ENCODE results near the gene PPIP5K2. TPM values are rescaled to one million over a fixed set of nuclear protein-coding genes. Genes with fewer than 3 reads are reported as not detected.
"Not testable (repeated sequence)": the region's sequence is repeated elsewhere in the genome, so short reads cannot be mapped to it uniquely, and the experiment has no call there.

Gene PPIP5K2
- total RNA-seq, 2 donors from 2014 or later = 63.5 to 70.6 TPM

GRCh38 chr5:103205991-103206700 lies 86.0 kb downstream of the PPIP5K2 start:
- no peak for ATAC-seq
- Mint-ChIP-seq H3K27me3 (no peaks in the 10 kb centered on the region), H3K4me3 (no peak overlapping the region), H3K9me3 (no peaks in the 10 kb centered on the region), H3K27ac (no peak overlapping the region), H3K4me1 (ENCODE audit: low read depth in 2 of 2) (peaks cover 4 to 16% of the 10 kb centered on the region in 2 donors), H3K36me3 (peaks cover 17% of the 10 kb centered on the region)
- no peak for DNase-seq (ENCODE audit: low spot score)

DNA sequence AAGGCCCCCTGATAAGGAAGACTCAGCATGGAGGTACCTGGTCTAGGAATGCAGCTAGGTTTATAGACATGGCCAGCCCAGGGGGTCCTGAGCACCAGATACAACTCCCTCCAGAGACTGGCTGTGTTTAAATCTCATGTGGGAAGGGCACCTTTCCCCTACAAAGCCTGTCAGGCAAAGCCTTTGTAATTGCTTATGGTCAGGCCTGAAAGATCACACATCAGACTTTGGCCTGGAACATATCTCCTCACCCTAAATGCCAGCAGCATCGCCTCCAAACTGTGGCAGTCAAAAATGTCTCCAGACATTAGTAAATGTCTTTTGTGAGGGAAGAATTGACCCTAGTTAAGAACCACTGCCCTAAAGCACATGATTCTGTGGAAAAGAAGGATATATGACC lies 86.9 kb downstream of the PPIP5K2 start:
- ATAC-seq (no peak), DNase-seq (ENCODE audit: low spot score) (no peak)
- Mint-ChIP-seq H3K4me1 (ENCODE audit: low read depth in 2 of 2) (peaks cover 10 to 25% of the 10 kb centered on the region in 2 donors), H3K27ac (no peak overlapping the region), H3K27me3 (no peaks in the 10 kb centered on the region), H3K4me3 (no peak overlapping the region), H3K36me3 (peaks cover 17% of the 10 kb centered on the region), H3K9me3 (no peaks in the 10 kb centered on the region)

DNA sequence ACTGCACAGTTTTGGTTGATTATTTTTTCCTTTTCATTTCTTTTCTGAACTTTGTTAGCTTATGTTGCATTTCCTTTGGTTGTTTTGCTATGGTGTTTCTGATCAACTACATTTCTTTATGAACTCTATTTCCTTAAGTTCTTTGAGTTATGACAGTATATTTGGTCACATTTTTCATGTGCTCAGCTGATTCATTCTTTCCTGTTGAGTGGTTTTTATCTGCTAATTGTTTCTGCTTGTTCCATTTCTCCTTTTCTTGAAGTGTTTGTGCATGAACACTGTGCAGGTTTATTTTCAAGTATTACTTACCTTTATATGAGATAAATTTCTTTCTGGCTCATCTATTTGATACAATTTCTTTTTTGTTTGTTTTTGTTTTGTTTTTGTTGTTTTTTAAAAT lies 87.6 kb downstream of the PPIP5K2 start:
- Mint-ChIP-seq H3K4me3 (no peak overlapping the region), H3K27ac (no peak overlapping the region), H3K4me1 (ENCODE audit: low read depth in 2 of 2) (peaks cover 14 to 29% of the 10 kb centered on the region in 2 donors), H3K27me3 (no peaks in the 10 kb centered on the region), H3K36me3 (peaks cover 17% of the 10 kb centered on the region), H3K9me3 (no peaks in the 10 kb centered on the region)
- DNase-seq (ENCODE audit: low spot score) (no peak), ATAC-seq (no peak)

GRCh38 chr5:103208460-103208859 lies 88.4 kb downstream of the PPIP5K2 start:
- DNase-seq (ENCODE audit: low spot score) (no peak), ATAC-seq (no peak)
- H3K27ac Mint-ChIP-seq = peak overlapping the region in 1 of 2 donors; percentile 17
- peaks cover 17% of the 10 kb centered on the region for H3K36me3 Mint-ChIP-seq
- H3K4me3 Mint-ChIP-seq = no peak overlapping the region
- H3K4me1 Mint-ChIP-seq (ENCODE audit: low read depth in 2 of 2) = peaks cover 14 to 29% of the 10 kb centered on the region in 2 donors
- no peaks in the 10 kb centered on the region for H3K27me3 Mint-ChIP-seq
- H3K9me3 Mint-ChIP-seq = no peaks in the 10 kb centered on the region

DNA sequence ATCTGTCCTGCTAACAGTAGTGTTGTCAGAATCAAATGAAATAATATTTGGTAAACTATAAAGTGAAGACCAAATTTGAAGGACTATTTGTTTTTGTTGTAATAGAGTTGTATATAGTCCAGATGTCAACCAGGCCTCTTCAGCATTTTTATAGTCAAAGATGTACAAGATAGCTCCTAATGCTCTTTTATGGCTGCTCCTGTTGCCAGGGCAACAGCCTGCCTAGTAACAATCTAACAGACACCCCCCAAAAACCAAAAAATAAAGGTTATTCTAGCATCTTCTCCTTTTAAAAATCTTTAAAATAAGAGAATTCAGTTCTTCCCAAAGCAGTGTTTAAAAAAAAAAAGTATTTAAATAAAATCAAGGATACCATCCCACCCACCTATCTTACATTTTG lies 89.0 kb downstream of the PPIP5K2 start:
- Mint-ChIP-seq H3K27me3 (no peaks in the 10 kb centered on the region), H3K27ac (peak overlapping the region in 1 of 2 donors; percentile 17), H3K9me3 (no peaks in the 10 kb centered on the region), H3K36me3 (peaks cover 17% of the 10 kb centered on the region), H3K4me1 (ENCODE audit: low read depth in 2 of 2) (peaks cover 14 to 29% of the 10 kb centered on the region in 2 donors), H3K4me3 (no peak overlapping the region)
- no peak for DNase-seq (ENCODE audit: low spot score)
- ATAC-seq = no peak

DNA sequence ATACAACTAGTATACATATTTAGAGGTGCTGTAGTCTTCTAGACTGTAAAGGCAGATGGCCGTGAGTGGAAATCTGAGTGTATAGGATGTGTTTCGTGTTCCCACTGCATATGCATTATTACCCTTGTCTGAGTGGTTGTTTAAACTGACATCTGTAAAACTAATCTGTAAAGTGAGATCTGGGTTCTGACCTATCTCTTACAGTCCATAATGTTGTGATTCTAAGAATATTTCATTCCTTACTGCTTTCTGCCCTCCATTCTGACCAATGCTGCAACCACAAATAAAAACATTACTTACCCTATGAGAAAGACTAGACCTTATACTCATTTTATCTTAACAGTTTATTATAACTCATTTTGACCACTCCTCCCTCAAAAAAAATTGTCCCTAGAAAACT lies 90.9 kb downstream of the PPIP5K2 start:
- peaks cover 14 to 30% of the 10 kb centered on the region in 2 donors for H3K4me1 Mint-ChIP-seq (ENCODE audit: low read depth in 2 of 2)
- DNase-seq (ENCODE audit: low spot score) = no peak
- H3K27ac Mint-ChIP-seq = peak overlapping the region; percentile 61 to 75
- no peaks in the 10 kb centered on the region for H3K9me3 Mint-ChIP-seq
- H3K4me3 Mint-ChIP-seq = no peak overlapping the region
- peaks cover 7% of the 10 kb centered on the region for H3K36me3 Mint-ChIP-seq
- peak in 1 of 2 donors; percentile 58 for ATAC-seq
- H3K27me3 Mint-ChIP-seq = no peaks in the 10 kb centered on the region

DNA sequence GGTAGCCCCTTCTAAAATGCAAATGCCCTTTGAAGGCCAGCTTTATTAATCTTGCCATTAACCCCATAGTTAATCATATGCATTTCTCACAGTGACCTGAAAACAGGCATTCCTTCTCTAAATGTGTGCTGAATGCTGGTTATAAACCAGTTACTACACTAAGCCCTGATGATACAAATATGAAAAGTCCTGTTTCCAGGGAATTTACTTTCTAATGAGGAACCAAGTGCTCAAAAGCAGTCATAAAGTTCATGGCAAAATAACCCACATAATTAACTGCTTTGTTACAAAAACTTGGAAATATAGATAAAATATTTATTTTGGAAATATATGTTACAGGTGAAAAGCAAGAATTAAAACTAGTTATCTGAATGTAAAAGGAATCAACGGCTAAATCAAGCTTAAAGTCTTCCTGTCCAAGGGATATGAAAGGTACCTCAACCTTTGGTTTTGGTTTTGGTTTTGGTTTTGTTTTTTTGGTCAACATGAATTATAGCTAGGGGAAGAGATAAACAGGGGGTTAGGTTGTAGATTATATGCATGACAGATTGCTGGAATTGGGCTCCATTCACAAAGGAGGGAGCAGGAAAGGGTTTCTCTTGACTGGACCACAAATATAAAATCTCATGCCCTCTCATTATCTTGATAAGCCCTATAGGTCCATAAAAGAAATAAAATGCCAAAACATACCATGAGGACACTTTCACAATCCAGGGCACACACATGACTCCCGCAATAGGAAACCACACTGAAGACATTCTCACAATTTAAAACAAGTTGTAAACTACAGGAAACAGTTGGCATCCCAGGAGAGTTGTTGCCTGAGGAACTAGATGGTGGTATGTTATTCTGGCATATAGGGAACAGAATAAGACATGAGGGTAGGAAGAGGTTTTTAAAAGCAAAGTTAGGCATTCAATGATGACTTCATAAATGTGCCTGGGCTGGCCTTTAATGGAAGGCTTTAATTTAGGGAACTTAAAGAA lies 91.8 kb downstream of the PPIP5K2 start:
- Mint-ChIP-seq H3K4me3 (peak overlapping the region; percentile 70), H3K27me3 (no peaks in the 10 kb centered on the region), H3K4me1 (ENCODE audit: low read depth in 2 of 2) (peaks cover 18 to 34% of the 10 kb centered on the region in 2 donors), H3K27ac (peak overlapping the region; percentile 61 to 75), H3K36me3 (no peaks in the 10 kb centered on the region), H3K9me3 (no peaks in the 10 kb centered on the region)
- ATAC-seq (peak; percentile 75 to 82), DNase-seq (ENCODE audit: low spot score) (no peak)

- DNase-seq (ENCODE audit: low spot score) (no peak), ATAC-seq (no peak)
- Mint-ChIP-seq H3K36me3 (no peaks in the 10 kb centered on the region), H3K27ac (peak overlapping the region in 1 of 2 donors; percentile 69), H3K27me3 (no peaks in the 10 kb centered on the region), H3K9me3 (no peaks in the 10 kb centered on the region), H3K4me3 (no peak overlapping the region), H3K4me1 (ENCODE audit: low read depth in 2 of 2) (peaks cover 14 to 18% of the 10 kb centered on the region in 2 donors)
Observed at GRCh38 chr5:103216137-103216536, 96.0 kb downstream of the PPIP5K2 start.

GRCh38 chr5:103216697-103217096 lies 96.6 kb downstream of the PPIP5K2 start:
- Mint-ChIP-seq H3K4me1 (ENCODE audit: low read depth in 2 of 2) (peaks cover 11 to 13% of the 10 kb centered on the region in 2 donors), H3K36me3 (no peaks in the 10 kb centered on the region), H3K4me3 (no peak overlapping the region), H3K9me3 (no peaks in the 10 kb centered on the region), H3K27ac (no peak overlapping the region), H3K27me3 (no peaks in the 10 kb centered on the region)
- ATAC-seq = no peak
- no peak for DNase-seq (ENCODE audit: low spot score)

DNA sequence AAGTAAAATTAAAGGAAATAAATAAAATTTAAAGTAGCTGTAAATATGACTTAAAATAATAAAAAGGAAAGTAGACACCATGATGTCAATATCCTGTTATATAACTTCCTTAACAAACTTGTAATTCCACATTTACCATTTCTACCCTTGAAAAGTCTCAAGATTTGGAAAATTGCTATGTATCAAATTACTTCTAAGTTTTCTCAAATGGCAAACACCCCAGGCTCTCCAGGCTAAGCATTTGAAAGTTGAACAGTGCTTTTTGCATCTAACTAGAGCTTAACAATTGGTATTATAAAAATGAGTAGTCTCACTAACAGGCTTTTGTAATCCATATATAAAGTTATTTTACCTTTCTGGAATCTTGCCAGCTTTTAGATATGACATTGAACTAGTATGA lies 97.0 kb downstream of the PPIP5K2 start:
- Mint-ChIP-seq H3K4me3 (no peak overlapping the region), H3K27me3 (no peaks in the 10 kb centered on the region)

GRCh38 chr5:103218164-103218563 lies 98.1 kb downstream of the PPIP5K2 start:
- Mint-ChIP-seq H3K4me3 (no peak overlapping the region), H3K36me3 (no peaks in the 10 kb centered on the region), H3K27me3 (no peaks in the 10 kb centered on the region), H3K4me1 (ENCODE audit: low read depth in 2 of 2) (peaks cover 5% of the 10 kb centered on the region in 2 donors), H3K27ac (no peak overlapping the region), H3K9me3 (no peaks in the 10 kb centered on the region)
- ATAC-seq (no peak), DNase-seq (ENCODE audit: low spot score) (no peak)

More for the DNA sequence above, 97.0 kb downstream of the PPIP5K2 start:
- no peak for ATAC-seq
- no peaks in the 10 kb centered on the region for H3K36me3 Mint-ChIP-seq
- H3K4me1 Mint-ChIP-seq (ENCODE audit: low read depth in 2 of 2) = peaks cover 7 to 8% of the 10 kb centered on the region in 2 donors
- no peak overlapping the region for H3K27ac Mint-ChIP-seq
- no peaks in the 10 kb centered on the region for H3K9me3 Mint-ChIP-seq
- no peak for DNase-seq (ENCODE audit: low spot score)

GRCh38 chr5:103219074-103219473 lies 99.0 kb downstream of the PPIP5K2 start:
- H3K27ac Mint-ChIP-seq; H3K9me3 Mint-ChIP-seq; H3K27me3 Mint-ChIP-seq; H3K4me3 Mint-ChIP-seq; H3K4me1 Mint-ChIP-seq (ENCODE audit: low read depth in 2 of 2); DNase-seq (ENCODE audit: low spot score); H3K36me3 Mint-ChIP-seq; ATAC-seq: not testable (repeated sequence)

GRCh38 chr5:103223031-103223955 lies 103.2 kb downstream of the PPIP5K2 start:
- Mint-ChIP-seq H3K36me3 (no peaks in the 10 kb centered on the region), H3K27ac (no peak overlapping the region), H3K27me3 (peaks cover 16 to 34% of the 10 kb centered on the region in 2 donors), H3K4me1 (ENCODE audit: low read depth in 2 of 2) (peaks cover 0 to 5% of the 10 kb centered on the region in 2 donors), H3K9me3 (no peaks in the 10 kb centered on the region), H3K4me3 (no peak overlapping the region)
- no peak for DNase-seq (ENCODE audit: low spot score)
- ATAC-seq = no peak
